ENCODE results near the gene RABGAP1. TPM values are rescaled to one million over a fixed set of nuclear protein-coding genes. Genes with fewer than 3 reads are reported as not detected.

RABGAP1 gene
- total and polyA plus RNA-seq, 10 of the 15 experiments (the other 5 are each of a cell fraction or from before 2014, with no cell fraction given), result 2.6 to 31.6 (median 12.5) TPM

DNA sequence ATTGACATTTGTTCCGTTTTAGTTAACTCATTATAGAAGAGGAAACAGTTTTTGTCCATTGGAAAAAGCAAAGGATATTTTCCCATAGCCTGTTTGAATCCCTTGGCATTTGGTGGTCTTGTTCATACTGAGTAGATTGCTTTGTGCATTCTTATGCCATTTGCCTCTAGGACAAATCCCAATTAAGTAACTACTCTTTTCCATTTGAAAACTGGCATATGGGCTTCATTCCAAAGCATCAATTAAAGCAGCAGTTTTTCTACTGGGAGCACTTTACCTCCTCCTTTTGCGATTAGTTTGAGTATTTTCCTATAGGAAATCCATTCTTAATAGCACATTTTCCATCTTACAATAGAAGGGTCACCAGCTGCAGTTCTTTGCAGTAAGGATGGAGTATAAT lies 123.9 kb downstream of the RABGAP1 start (continued):
- TF ChIP-seq, protein P1, sequence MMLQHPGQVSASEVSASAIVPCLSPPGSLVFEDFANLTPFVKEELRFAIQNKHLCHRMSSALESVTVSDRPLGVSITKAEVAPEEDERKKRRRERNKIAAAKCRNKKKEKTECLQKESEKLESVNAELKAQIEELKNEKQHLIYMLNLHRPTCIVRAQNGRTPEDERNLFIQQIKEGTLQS (IDR thresholded peaks at IDR 0.05; ENCODE audit: borderline replicate concordance, extremely low read depth, low read depth, low read length), result no peak
- TF ChIP-seq, protein P2, sequence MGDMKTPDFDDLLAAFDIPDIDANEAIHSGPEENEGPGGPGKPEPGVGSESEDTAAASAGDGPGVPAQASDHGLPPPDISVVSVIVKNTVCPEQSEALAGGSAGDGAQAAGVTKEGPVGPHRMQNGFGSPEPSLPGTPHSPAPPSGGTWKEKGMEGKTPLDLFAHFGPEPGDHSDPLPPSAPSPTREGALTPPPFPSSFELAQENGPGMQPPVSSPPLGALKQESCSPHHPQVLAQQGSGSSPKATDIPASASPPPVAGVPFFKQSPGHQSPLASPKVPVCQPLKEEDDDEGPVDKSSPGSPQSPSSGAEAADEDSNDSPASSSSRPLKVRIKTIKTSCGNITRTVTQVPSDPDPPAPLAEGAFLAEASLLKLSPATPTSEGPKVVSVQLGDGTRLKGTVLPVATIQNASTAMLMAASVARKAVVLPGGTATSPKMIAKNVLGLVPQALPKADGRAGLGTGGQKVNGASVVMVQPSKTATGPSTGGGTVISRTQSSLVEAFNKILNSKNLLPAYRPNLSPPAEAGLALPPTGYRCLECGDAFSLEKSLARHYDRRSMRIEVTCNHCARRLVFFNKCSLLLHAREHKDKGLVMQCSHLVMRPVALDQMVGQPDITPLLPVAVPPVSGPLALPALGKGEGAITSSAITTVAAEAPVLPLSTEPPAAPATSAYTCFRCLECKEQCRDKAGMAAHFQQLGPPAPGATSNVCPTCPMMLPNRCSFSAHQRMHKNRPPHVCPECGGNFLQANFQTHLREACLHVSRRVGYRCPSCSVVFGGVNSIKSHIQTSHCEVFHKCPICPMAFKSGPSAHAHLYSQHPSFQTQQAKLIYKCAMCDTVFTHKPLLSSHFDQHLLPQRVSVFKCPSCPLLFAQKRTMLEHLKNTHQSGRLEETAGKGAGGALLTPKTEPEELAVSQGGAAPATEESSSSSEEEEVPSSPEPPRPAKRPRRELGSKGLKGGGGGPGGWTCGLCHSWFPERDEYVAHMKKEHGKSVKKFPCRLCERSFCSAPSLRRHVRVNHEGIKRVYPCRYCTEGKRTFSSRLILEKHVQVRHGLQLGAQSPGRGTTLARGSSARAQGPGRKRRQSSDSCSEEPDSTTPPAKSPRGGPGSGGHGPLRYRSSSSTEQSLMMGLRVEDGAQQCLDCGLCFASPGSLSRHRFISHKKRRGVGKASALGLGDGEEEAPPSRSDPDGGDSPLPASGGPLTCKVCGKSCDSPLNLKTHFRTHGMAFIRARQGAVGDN (IDR thresholded peaks at IDR 0.05), result no peak
- TF ChIP-seq SRF (IDR thresholded peaks at IDR 0.05; ENCODE audit: low read depth in 2 of 2, low read length in 2 of 2) (no peak), NFYA (IDR thresholded peaks at IDR 0.05; ENCODE audit: borderline replicate concordance, low read depth, low read length) (no peak), ETV6 (conservative IDR thresholded peaks at IDR 0.05 in 1 of 2, IDR thresholded peaks at IDR 0.05 in 1 of 2; ENCODE audit: borderline replicate concordance in 1 of 2, low read depth in 1 of 2) (no peak), FOXM1 (IDR thresholded peaks at IDR 0.05; ENCODE audit: low read depth, low read length) (no peak)
- TF ChIP-seq, protein P3, sequence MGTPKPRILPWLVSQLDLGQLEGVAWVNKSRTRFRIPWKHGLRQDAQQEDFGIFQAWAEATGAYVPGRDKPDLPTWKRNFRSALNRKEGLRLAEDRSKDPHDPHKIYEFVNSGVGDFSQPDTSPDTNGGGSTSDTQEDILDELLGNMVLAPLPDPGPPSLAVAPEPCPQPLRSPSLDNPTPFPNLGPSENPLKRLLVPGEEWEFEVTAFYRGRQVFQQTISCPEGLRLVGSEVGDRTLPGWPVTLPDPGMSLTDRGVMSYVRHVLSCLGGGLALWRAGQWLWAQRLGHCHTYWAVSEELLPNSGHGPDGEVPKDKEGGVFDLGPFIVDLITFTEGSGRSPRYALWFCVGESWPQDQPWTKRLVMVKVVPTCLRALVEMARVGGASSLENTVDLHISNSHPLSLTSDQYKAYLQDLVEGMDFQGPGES (IDR thresholded peaks at IDR 0.05), result no peak
